Thoracic aorta (tissue), 2 donors: ENCODE results near the gene CERS4. TPM values are rescaled to one million over a fixed set of nuclear protein-coding genes. Genes with fewer than 3 reads are reported as not detected.
"Not testable (repeated sequence)": the region's sequence is repeated elsewhere in the genome, so short reads cannot be mapped to it uniquely, and the experiment has no call there.

Source experiments
- ATAC-seq: fragments of 150-250 bp; one replicate; pipeline ENCODE4 v1.8.0; 2017; ENCODE audit warnings: low read depth; ENCODE audit not compliant: insufficient number of reproducible peaks, low FRiP score
- DNase-seq: peaks from one replicate; pipeline ENCODE4 v3.0.0-alpha.2; 2020; ENCODE audit warnings: low spot score
- H3K27ac ChIP-seq, 2 donors: fragments of 200-600 bp; sonication (generic); 1 replicate in 1 of 2; 2 replicates in 1 of 2; pipeline ENCODE4 v1.5.1; 2016; ENCODE audit warnings: mild to moderate bottlenecking in 2 of 2, moderate library complexity in 2 of 2
- H3K27me3 ChIP-seq: fragments of 200-600 bp; sonication (generic); replicated peaks from 2 replicates; pipeline ENCODE4 v1.6.0; 2016; ENCODE audit warnings: mild to moderate bottlenecking; ENCODE audit not compliant: insufficient read depth
- H3K36me3 ChIP-seq: fragments of 200-600 bp; sonication (generic); one replicate; pipeline ENCODE4 v1.5.1; 2016
- H3K4me1 ChIP-seq, 2 donors: fragments of 200-600 bp; sonication (generic); 1 replicate in 1 of 2; 2 replicates in 1 of 2; pipeline versions ENCODE4 v1.5.1 to v1.6.0; 2016; ENCODE audit warnings: low read depth in 2 of 2, mild to moderate bottlenecking in 1 of 2; ENCODE audit not compliant: control insufficient read depth in 1 of 2
- H3K4me3 ChIP-seq: fragments of 200-600 bp; sonication (generic); 2 replicates; pipeline ENCODE4 v1.5.1; 2016; ENCODE audit warnings: mild to moderate bottlenecking
- H3K9me3 ChIP-seq: fragments of 200-600 bp; sonication (generic); 2 replicates; pipeline ENCODE4 v1.5.1; 2016
- total RNA-seq, 2 donors: library from RNA; depleted of rRNA; stranded (reverse); fragments of >200 nt; gene quantifications; one replicate each; pipeline versions ENCODE4 v1.1.0 to v1.2.3, GENCODE V29; 2016
- TF ChIP-seq, protein P1 (sequence below): fragments of 200-600 bp; sonication (generic); IDR thresholded peaks from one replicate; pipeline ENCODE4 v1.5.1; 2019; ENCODE audit warnings: antibody characterized with exemption

Gene CERS4
- total RNA-seq, 2 donors from 2014 or later: 21.9 to 29.7 TPM

DNA sequence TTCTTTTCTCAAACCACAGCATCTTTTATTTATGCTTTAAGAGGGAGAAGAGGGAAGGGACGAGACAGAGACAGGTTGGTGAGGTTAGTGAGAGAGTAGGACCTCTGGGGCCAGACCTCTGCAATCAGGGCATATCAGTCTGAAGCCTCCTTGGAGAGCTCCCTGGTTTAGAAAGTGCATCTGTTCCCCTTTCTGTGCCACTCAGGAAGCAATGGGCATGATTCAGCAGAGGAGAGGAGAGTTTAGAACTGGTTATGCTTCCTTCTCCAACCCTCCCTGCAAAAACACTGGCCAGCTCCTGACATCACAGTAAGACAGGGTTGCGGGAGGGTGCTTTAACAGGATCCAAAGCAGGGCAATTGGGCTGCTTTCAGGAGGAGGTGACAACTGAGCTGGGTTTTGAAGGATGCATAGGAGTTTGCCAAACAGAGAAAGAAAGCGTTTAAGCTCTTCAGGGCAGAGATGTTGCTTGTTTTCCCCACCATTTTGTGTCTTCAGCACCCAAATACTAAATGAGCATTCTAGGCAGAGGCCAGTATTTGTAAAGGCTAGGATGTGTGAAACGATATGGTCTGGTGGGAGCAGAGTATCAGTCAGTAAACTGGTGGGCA is 33.1 kb downstream of the CERS4 start:
- TF ChIP-seq, protein P1, sequence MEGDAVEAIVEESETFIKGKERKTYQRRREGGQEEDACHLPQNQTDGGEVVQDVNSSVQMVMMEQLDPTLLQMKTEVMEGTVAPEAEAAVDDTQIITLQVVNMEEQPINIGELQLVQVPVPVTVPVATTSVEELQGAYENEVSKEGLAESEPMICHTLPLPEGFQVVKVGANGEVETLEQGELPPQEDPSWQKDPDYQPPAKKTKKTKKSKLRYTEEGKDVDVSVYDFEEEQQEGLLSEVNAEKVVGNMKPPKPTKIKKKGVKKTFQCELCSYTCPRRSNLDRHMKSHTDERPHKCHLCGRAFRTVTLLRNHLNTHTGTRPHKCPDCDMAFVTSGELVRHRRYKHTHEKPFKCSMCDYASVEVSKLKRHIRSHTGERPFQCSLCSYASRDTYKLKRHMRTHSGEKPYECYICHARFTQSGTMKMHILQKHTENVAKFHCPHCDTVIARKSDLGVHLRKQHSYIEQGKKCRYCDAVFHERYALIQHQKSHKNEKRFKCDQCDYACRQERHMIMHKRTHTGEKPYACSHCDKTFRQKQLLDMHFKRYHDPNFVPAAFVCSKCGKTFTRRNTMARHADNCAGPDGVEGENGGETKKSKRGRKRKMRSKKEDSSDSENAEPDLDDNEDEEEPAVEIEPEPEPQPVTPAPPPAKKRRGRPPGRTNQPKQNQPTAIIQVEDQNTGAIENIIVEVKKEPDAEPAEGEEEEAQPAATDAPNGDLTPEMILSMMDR: no peak
- Histone ChIP-seq H3K36me3 (no peaks in the 10 kb centered on the region), H3K27me3 (no peaks in the 10 kb centered on the region), H3K4me3 (no peak overlapping the region), H3K4me1 (peaks cover 12 to 19% of the 10 kb centered on the region in 2 donors), H3K27ac (no peak overlapping the region), H3K9me3 (no peaks in the 10 kb centered on the region)
- DNase-seq: no peak
- no peak for ATAC-seq

DNA sequence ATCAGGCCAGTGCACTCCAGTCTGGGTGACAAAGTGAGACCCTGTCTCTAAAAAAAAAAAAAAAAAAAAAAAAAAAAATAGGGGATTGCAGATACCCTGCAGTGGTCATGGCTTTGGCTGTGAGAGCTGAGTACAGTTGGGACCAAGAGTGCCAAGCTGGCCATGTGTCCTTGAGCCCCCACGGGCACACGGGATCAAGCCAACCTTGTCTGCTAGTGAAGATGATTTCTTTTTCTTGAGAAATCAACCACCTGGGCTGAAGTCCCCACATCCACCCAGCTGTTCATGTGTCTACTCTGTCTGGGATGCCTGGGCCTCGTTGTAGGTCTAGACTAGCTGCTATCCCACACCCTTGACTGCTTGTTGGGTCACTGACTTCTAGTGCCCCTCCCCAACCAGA is 34.0 kb downstream of the CERS4 start:
- no peak overlapping the region for H3K27ac ChIP-seq
- no peak overlapping the region for H3K4me3 ChIP-seq
- no peaks in the 10 kb centered on the region for H3K36me3 ChIP-seq
- no peak for ATAC-seq
- H3K27me3 ChIP-seq: no peaks in the 10 kb centered on the region
- DNase-seq: no peak
- H3K9me3 ChIP-seq: no peaks in the 10 kb centered on the region
- peaks cover 12 to 19% of the 10 kb centered on the region in 2 donors for H3K4me1 ChIP-seq
- TF ChIP-seq, protein P1: no peak

DNA sequence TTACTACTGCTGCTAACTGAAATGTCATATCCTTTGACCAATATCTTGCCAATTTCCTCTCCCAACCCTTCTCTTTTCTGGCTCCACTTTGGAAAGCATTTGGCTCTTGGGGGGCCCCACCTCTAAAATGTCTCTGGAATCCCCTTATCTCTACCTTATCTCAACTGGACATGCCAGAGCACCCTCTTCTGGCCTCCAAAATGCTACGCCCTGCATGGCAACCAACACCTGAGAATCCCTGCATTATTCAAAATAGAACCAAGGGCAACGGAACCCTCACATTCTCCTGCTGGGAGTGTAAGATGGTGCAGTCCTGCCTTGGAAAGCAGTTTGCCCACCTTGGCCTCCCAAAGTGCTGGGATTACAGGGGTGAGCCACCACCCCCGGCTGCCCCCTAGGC is 35.3 kb downstream of the CERS4 start:
- ATAC-seq (no peak), DNase-seq (no peak)
- Histone ChIP-seq H3K4me3 (no peak overlapping the region), H3K27me3 (no peaks in the 10 kb centered on the region), H3K27ac (no peak overlapping the region), H3K9me3 (no peaks in the 10 kb centered on the region), H3K36me3 (no peaks in the 10 kb centered on the region), H3K4me1 (peaks cover 12 to 19% of the 10 kb centered on the region in 2 donors)
- TF ChIP-seq, protein P1: no peak

DNA sequence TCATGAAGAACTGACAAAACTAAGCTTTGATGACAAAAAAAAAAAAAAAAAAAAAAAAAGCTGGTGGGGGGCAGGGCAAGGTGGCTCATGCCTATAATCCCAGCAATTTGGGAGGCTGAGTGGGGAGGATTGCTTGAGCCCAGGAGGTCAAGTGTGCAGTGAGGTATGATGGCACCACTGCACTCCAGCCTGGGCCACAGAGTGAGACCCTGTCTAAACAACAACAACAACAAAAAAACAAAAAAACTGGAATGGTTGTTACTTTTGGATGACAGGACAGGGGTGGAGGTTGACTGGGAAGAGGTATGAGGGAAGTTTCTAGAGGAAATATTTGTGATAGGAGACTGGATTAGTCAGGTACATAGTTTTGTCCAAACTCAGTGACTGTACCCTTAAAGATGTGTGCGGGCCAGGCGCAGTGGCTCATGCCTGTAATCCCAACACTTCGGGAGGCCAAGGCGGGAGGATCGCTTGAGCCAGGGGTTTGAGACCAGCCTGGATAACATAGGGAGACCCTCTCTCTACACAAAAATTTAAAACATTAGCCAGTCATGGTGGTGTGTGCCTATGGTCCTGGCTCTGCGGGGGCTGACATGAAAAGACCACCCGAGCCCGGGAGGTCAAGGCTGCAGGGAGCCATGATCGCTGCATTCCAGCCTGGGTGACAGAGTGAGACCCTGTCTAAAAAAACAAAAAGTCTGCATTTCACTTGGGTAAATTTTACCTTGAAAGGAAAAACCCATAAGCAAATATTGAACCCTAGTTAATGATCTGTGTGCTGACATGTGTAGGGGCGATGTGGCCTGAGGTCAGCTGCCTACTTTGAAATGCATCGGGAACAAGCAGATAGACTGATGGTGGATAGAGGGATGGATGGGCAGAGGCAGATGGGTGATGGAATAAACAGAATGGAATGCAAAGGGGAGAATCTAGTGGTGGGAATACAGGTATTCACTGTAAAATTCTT is 37.0 kb downstream of the CERS4 start:
- TF ChIP-seq, protein P1: no peak
- Histone ChIP-seq H3K4me3 (no peak overlapping the region), H3K4me1 (peaks cover 0 to 10% of the 10 kb centered on the region in 2 donors), H3K27ac (no peak overlapping the region), H3K9me3 (no peaks in the 10 kb centered on the region), H3K36me3 (no peaks in the 10 kb centered on the region), H3K27me3 (no peaks in the 10 kb centered on the region)
- DNase-seq: no peak
- no peak for ATAC-seq

DNA sequence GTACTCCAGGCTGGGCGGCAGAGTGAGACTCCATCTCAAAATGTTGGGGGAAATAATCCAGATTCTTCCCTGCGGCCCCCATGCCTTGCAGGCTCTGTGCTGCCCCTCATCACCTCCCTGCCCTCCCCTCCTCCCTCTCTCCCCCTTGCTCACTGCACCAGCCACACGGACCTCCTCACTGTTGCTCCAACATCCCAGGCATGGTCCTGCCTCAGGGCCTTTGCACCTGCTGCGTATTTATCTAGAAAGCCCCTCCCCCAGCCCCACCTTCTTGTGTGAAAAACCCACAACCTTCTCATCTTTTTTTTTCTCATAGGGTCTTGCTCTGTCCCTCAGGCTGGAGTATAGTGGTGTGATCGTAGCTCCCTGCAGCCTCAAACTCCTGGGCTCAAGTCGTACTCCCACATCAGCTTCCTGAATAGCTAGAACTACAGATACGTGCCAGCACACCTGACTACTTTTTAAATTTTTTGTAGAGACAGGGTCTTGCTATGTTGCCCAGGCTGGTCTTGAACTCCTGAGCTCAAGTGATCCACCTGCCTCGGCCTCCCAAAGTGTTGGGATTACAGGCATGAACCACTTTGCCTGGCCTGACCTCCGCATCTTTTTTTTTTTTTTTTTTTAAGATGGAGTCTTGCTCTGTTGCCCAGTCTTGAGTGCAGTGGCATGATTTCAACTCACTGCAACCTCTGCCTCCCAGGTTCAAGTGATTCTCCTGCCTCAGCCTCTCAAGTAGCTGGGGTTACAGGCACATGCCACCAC is 38.1 kb downstream of the CERS4 start:
- not testable (repeated sequence) for H3K27ac ChIP-seq, DNase-seq, H3K4me3 ChIP-seq, ATAC-seq, H3K27me3 ChIP-seq, H3K36me3 ChIP-seq, H3K9me3 ChIP-seq
- peaks cover 5 to 13% of the 10 kb centered on the region in 2 donors for H3K4me1 ChIP-seq
